OCI-LY7 (cell line): Measurements from ENCODE around the gene PPP1R37.

Source experiments
- CTCF ChIP-seq: fragments of 200-600 bp; sonication (generic); conservative IDR thresholded peaks from 2 replicates; pipeline ENCODE4 v1.5.1; 2014; ENCODE audit warnings: mild to moderate bottlenecking, antibody characterized with exemption, low read length, moderate library complexity, mixed read lengths
- EZH2phosphoT487 ChIP-seq: fragments of 200-600 bp; sonication (generic); IDR thresholded peaks from 2 replicates; pipeline ENCODE4 v1.6.1; 2018; ENCODE audit warnings: low read depth, borderline replicate concordance, mild to moderate bottlenecking, mixed run types, antibody characterized with exemption, low read length, moderate library complexity, mixed read lengths

- TF ChIP-seq CTCF (no peak), EZH2phosphoT487 (no peak)
Observed at GRCh38 chr19:45135176-45135885, 42.4 kb downstream of the PPP1R37 start.
